Stimulated activated CD4-positive, alpha-beta T cell treated with anti-CD3 and anti-CD28 coated beads, TNF-alpha, amount 100 ng/mL, for 48 hours (primary cell): ENCODE results near the gene KAZN.

Experiments used
- DNase-seq, 3 donors: peaks; one replicate each; pipeline ENCODE4 v3.0.0-alpha.2; 2020; ENCODE audit warnings: low read depth in 3 of 3

Gene KAZN

GRCh38 chr1:14590411-14591180, 7.9 kb upstream of the KAZN start:
- DNase-seq, result no peak

GRCh38 chr1:14591600-14591999, 6.9 kb upstream of the KAZN start:
- DNase-seq, result no peak

- no peak for DNase-seq
Observed at GRCh38 chr1:14592004-14592631, 6.4 kb upstream of the KAZN start.

- no peak for DNase-seq
Observed at GRCh38 chr1:14593302-14593701, 5.2 kb upstream of the KAZN start.

- no peak for DNase-seq
Observed at GRCh38 chr1:14594045-14594444, 4.4 kb upstream of the KAZN start.

- DNase-seq, result no peak
Observed at GRCh38 chr1:14596591-14596990, 1.9 kb upstream of the KAZN start.

- no peak for DNase-seq
Observed at GRCh38 chr1:14597343-14598006, 1.0 kb upstream of the KAZN start.

GRCh38 chr1:14598007-14598497, 433 bp upstream of the KAZN start:
- DNase-seq, result no peak

- DNase-seq, result no peak
Observed at GRCh38 chr1:14599183-14599791, 802 bp downstream of the KAZN start.

GRCh38 chr1:14599800-14600199, 1.3 kb downstream of the KAZN start:
- DNase-seq, result no peak

GRCh38 chr1:14600405-14601112, 2.1 kb downstream of the KAZN start:
- no peak for DNase-seq

- DNase-seq, result no peak
Observed at GRCh38 chr1:14602136-14602535, 3.7 kb downstream of the KAZN start.

- no peak for DNase-seq
Observed at GRCh38 chr1:14603645-14604044, 5.2 kb downstream of the KAZN start.

- no peak for DNase-seq
Observed at GRCh38 chr1:14604414-14604813, 5.9 kb downstream of the KAZN start.

GRCh38 chr1:14605945-14606344, 7.5 kb downstream of the KAZN start:
- no peak for DNase-seq

- DNase-seq, result no peak
Observed at GRCh38 chr1:14606632-14607031, 8.1 kb downstream of the KAZN start.

- DNase-seq, result no peak
Observed at GRCh38 chr1:14607295-14607694, 8.8 kb downstream of the KAZN start.

- no peak for DNase-seq
Observed at GRCh38 chr1:14608308-14608707, 9.8 kb downstream of the KAZN start.

GRCh38 chr1:14610761-14611160, 12.3 kb downstream of the KAZN start:
- DNase-seq, result no peak

- no peak for DNase-seq
Observed at GRCh38 chr1:14611792-14612191, 13.3 kb downstream of the KAZN start.

- no peak for DNase-seq
Observed at GRCh38 chr1:14612256-14612655, 13.8 kb downstream of the KAZN start.

- DNase-seq, result no peak
Observed at GRCh38 chr1:14613926-14614325, 15.4 kb downstream of the KAZN start.
